Ishikawa (cell line): ENCODE measurements around the gene FBXW11.

Experiments
- RAD21 ChIP-seq: IDR thresholded peaks from 2 replicates; pipeline ENCODE4 v1.6.1; 2012; ENCODE audit warnings: low read depth
- ZBTB7A ChIP-seq: IDR thresholded peaks from 2 replicates; pipeline ENCODE4 v1.6.1; 2012; ENCODE audit warnings: low read depth

GRCh38 chr5:171874234-171874633 lies 132.2 kb downstream of the FBXW11 start:
- TF ChIP-seq ZBTB7A (no peak), RAD21 (no peak)
